GM15510 (cell line): ENCODE measurements around the gene SLC66A1.

Source experiments
- POLR2A ChIP-seq: IDR thresholded peaks from 3 replicates; pipeline ENCODE4 v1.6.1; 2011; ENCODE audit warnings: borderline replicate concordance; ENCODE audit not compliant: insufficient read length; ENCODE audit errors: extremely low read depth

The SLC66A1 gene

DNA sequence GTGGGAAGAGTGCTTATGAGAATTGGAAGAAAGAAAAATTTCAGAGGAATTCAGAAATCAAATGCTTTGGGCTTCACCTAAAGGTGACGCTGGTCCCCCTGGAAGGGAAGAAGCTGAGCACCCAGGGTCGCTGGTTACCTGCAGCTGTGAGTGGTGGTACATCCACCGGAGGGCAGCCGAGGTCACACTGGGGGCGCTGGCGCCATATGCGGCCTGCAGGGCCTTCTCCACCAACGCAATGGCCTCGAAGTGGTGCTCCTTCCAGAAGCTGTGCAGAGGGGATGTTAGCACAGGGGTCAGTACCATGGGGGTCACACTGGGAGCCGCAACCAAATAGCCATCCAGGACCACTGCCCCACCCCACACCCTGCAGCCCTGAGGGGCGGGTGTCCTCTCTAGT is 6.2 kb upstream of the SLC66A1 start:
- TF ChIP-seq POLR2A = no peak

DNA sequence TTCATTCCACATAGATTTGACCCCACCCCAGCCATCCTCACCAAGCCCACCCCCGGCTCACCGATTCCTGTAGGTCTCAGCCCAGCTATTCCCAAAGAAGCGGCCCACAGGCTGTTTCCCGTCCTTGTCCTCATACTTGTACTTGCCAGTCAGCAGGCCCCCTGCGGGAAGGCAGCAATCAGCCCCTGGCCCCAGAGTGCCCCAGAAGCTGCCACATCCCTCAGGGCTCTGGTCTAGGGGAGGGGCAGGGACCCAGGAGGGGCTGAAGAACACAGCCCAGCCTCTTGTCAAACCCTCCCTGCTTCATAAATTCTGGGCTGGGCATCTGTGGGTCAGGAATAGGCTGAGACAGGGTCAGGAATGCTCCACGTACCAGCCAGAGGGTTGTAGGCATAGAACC is 5.2 kb upstream of the SLC66A1 start:
- TF ChIP-seq POLR2A = no peak

DNA sequence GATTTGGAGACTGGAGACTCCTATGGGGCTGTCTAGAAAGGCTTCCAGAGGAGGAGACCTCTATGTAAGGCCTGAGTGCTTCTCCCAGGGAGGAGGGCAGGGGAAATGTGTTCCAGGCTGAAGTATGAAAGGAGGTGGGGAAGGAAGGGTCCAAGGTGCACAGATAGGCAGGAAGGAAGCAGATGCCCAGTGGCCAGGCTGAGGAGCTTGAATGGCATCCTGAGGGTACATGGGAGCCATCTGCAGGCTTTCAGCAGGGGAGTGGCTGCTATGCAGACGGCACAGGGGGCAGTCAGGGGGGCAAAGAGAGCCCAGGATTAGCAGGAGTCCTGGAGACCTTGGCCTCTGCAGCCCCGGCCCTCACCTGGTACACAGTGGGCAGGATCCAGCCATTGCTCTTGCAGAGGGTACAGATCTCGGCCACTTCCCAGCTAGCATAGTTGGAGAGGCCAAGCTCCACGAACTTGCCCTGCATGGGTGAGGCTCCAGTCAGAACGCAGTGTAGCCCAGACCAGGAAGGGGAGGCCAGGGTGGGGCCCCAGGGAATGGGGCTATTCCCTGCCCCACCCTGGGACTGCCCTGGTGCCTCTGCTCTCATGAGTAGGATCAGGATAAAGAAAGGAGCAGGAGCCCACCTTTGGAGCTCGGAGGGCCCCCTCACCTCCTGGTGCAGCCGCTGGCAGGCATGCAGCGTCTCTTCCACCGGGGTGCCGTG is 4.2 kb upstream of the SLC66A1 start:
- no peak for TF ChIP-seq POLR2A

DNA sequence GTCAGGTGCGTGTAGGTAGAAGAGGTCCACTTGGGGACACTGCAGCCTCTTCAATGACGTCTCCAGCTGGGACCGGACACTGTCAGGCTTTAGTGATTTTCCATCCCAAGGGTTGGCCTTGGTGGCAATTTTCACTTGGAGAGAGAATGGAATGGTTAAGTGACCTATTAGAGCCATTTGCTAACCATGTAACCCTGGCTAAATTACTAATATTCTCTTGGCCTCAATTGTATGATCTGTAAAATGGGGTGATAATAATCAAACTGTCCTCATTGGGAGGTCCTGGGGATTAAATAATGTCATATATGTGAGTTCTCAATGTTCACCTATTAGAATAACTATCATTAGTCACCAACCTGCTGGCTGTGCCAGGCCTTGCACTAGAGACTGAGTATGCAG is 3.6 kb upstream of the SLC66A1 start:
- TF ChIP-seq POLR2A = no peak

DNA sequence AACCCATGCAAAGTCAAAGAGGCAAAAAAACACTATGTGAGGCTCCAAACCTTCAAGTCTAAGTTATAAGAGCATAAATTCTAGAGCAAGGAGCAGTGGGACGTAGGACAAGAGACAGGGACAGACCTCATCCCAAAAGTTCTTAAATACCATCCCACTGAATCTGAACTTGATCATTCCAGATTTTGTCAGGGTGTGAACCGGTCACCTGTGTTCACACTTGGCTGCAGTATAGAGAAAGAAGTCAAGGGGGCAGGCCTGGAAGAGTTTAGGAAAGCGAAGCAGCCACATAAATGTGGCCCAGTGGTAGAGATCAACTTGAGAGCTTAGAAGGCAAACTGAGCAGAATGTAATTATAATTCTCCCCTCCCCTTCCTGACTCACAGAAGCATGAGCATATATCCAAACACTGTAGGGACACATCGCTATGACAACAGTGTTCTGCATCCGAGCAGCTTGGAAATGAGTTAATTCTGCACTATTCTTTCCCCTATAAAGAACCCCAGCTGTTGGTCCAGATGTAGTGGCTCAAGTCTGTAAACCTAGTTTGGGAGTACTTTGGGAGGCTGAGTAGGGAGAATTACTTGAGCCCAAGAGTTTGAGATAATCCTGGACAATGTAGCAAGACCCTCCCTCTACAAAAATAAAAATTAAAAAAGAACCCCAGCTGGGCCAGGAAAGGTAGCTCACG is 2.9 kb upstream of the SLC66A1 start:
- no peak for TF ChIP-seq POLR2A

DNA sequence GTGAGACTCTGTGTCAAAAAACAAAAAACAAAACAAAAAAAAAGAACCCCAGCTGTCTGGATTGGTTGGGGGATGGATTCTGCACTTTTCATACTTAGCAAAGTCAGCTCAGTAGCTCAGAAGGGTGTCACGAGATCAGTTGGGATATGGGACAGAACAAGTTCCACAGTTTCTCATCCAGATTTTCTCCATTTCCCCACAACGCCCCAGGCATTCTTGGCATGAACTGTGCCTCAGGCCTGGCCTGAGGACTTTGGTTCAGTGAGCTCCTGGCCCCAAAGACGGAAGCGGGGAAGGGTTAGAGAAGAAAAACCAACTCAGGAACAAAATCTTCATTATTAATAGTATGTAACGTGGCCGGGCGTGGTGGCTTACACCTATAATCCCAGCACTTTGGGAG is 2.1 kb upstream of the SLC66A1 start:
- no peak for TF ChIP-seq POLR2A

DNA sequence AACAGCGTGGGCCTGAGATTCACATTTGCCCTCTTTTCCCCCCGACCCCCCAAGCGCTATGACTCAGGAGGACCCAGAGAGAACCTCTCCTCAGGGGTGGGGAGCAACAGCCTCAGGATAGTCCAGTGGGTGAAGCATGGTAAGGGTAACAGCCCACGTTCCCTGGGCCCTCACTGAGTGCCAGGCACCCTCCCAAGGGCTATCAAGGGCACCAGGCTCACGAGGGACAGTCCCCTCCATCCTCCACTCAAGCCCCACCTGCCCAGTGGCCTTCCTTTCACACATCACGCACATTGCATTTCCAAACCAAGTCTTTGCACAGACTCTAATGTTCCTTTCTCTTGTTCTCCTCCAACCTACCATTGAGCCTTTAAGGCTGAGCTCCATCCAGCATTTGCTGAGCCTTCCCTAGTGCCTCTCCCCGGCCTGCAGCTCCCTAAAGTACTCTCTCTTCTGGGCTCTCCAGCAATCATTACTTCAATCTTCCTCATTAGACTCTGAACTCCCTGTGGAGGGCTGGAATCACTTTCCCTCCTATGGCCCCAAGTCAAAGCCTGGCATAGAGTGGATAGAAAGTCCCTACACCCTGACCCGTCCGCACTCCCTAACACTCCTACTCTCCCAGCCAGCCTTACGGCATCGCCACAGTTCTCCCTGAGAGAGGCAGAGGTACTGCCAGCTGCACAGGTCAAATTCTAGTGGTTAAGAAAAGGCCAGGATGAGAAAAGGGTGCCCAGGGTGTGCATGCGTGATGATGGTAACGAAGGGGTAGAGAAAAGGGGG is 1.2 kb upstream of the SLC66A1 start:
- no peak for TF ChIP-seq POLR2A

DNA sequence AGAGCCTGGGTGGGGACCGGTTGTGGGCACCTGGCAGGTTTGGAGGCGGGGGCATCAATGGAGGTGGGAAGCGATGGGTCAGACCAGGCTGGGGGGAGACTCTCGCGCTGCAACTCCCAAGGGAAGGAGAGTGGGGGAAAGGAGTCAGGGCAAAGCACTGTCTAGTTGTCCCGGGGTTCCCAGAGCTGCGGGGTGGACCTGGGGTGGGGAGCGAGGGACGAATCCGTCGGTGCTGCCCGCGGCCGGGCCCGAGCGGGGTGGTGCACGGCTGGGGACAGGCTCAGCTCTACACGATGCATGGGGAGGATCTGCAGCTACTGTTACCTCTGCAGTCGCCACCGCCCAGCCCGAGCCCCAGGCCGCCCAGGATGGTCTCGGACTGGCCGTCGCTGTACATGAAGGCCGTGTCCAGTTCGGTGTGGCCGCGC is 609 bp upstream of the SLC66A1 start:
- TF ChIP-seq POLR2A = no peak

DNA sequence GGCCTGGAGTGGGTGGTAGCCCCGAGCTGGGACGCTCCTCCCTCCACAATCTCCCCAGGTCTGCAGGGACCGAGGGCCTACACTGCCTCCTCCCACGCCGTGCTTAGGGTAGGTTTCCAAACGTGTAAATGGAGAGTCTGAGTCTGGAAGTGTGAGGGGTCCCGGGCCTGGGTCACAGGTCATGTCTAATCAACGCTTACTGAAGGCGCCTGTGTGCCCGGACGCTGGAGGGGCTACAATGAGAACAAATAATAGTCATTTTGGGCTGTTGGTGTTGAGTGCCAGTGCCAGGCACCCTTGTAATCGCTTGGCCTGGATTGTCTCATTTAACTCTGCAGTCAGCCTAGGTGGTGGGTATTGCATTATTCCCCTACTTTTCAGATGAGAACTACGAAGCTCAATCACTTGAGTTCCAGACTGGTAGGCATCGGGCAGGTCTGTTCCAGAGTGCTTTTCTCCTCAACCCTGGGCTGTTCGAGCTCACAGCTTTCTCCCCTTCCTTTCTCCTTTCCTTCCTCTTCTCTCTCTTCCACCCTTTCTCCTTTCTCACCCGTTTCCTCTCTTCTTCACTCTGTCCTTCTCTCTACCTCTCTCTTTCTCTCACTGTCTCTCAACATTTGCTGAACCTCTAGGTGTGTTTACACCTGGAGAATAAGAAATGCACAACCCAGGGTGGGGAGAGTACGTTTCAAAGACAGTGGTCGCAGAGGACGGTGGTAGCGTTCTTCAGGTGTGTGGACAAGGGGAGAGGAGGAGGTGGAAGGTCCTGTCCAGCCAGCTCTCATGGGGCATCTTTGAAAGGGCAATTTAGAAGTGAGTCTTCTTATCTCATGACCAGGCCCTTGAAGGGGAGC is 883 bp downstream of the SLC66A1 start:
- TF ChIP-seq POLR2A = no peak

DNA sequence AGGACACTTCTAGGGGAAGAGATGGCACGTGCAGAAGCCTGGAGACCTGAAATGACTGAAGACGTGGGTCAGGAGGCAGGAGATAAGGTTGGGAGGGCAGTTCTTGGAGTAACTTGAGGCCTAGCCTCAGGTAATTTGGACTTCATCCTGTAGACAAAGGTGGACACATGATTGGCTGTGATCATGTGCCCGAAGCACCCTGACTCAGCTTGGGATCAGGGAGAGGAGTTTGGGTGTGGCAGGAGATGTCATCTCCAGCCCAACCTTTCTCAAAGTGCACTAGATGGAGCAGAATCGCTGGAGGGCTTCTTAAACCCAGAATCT is 1.5 kb downstream of the SLC66A1 start:
- TF ChIP-seq POLR2A = no peak

DNA sequence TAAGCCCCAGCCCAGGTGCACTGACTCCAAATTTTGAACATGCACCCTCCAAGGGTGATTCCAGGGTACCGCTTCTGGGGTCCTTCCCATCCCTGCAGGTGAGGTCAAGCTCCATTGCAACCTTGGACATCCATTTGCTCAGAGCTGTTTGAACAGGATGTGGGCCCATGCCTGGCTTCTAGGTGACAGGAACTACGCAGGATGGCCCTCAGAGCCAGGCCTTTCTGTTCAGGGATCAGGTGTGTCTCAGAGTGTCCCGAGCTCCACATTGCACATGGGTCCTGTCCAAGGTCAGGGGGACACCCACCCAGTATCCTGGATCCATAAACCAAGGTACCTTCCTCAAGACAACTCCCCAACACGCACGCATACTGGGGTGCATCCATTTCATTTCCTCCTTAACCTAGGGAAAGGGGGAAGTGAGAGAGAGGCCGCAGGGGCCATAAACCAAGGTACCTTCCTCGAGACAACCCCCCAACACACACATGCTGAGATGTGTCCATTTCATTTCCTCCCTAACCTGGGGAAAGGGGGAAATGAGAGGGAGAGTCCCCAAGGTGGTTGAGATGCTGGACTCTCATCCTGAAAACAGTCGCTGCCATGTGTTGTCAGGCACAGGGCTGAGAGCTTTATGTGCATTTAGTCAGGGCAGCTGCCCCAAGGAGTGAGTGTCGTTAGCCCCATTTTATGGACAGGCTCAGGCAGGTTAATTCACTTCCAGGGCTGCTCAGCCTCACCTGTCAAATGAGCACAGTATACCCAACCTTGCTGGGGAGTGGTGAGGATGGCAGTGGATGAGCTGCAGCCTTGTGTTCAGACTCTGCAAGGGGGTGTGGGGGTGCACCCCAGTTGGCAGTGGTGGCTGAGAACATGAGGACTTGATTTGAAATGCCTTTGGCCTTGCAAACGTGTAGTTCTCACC is 2.1 kb downstream of the SLC66A1 start:
- TF ChIP-seq POLR2A = no peak

DNA sequence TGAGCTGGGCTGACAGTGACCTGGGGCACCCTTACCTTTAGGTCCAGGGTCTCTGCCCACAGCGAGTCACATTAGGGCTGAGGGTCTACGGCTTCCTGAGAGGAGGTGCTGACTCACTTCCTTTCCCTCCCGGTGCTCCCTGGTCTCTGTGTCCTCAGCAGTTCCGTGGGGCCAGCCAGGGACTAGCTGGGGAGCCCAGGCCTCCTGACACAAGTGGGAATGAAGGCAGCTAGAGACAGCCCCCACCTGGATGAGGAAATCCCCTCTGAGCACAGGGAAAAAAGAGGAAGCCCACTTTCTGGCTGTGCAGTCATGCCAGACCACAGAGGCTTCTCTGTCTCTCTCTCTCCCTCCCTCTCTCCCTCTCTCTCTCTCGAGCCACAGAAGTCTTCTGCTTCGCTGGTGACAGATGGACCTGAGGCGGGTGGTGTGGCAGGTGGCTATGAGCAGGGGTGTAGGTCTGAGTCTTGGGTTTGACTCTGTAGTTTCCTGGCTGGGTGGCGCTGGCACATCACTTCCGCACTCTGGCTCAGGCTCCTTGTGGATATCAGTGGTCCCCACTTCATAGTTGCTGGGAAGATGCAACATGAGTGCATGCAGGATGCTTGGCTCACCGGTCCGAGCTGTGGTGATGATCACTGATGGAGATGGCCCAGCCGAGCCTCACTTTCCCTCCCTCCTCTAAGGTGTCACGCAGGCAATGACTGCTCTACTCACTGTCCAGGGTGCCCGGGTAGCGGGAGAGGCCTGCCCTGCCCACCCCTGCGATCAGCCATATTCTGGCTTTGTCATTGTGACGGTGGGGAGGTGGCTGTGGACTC is 3.5 kb downstream of the SLC66A1 start:
- no peak for TF ChIP-seq POLR2A
